HepG2 (cell line): Measurements from ENCODE around the gene ENO1. TPM values are rescaled to one million over a fixed set of nuclear protein-coding genes. Genes with fewer than 3 reads are reported as not detected.
A peak's percentile ranks its signal among the peaks of the same experiment; 100 is the strongest.

Experiments
- ARHGAP35 ChIP-seq: sonication (generic); formaldehyde crosslinking; IDR thresholded peaks from 2 replicates; pipeline ENCODE4 v1.9.0; 2022; ENCODE audit warnings: mild to moderate bottlenecking, inconsistent platforms, moderate library complexity, missing genetic modification reagents, borderline replicate concordance
- ATF7 ChIP-seq, 2 experiments: fragments of 450-650 bp in 1 of 2; sonication (generic) in 1 of 2; formaldehyde crosslinking in 1 of 2; IDR thresholded peaks; 2 replicates each; pipeline versions ENCODE4 v1.4.0 to v1.6.1; 2016 to 2020; ENCODE audit warnings: antibody characterized with exemption in 1 of 2, mild to moderate bottlenecking in 1 of 2, missing genetic modification reagents in 1 of 2
- MIXL1 ChIP-seq: IDR thresholded peaks from 2 replicates; pipeline ENCODE4 v1.6.1; 2016
- NR2F6 ChIP-seq, 2 experiments: IDR thresholded peaks; 2 replicates each; pipeline ENCODE4 v1.6.1; 2016; ENCODE audit warnings: antibody characterized with exemption in 1 of 2, mild to moderate bottlenecking in 1 of 2
- POLR2AphosphoS5 ChIP-seq: IDR thresholded peaks from 2 replicates; pipeline ENCODE4 v1.6.1; 2012; ENCODE audit warnings: low read depth, low read length
- RERE ChIP-seq: IDR thresholded peaks from 2 replicates; pipeline ENCODE4 v1.6.1; 2016; ENCODE audit warnings: low read depth, missing genetic modification reagents, missing compliant biosample characterization
- RFXAP ChIP-seq: sonication (generic); formaldehyde crosslinking; IDR thresholded peaks from 2 replicates; pipeline ENCODE4 v1.4.0; 2020; ENCODE audit warnings: missing genetic modification reagents, borderline replicate concordance
- SYNCRIP ChIP-seq: fragments of 200-400 bp; formaldehyde crosslinking; IDR thresholded peaks from 2 replicates; pipeline ENCODE4 v1.6.1; 2018; ENCODE audit warnings: mild to moderate bottlenecking, low read depth, low read length; ENCODE audit not compliant: insufficient read depth
- THYN1 ChIP-seq: sonication (generic); formaldehyde crosslinking; IDR thresholded peaks from 2 replicates; pipeline ENCODE4 v1.8.1; 2023; ENCODE audit warnings: low read depth, mild to moderate bottlenecking, moderate library complexity, missing genetic modification reagents, borderline replicate concordance
- ZBTB34 ChIP-seq: sonication (generic); formaldehyde crosslinking; IDR thresholded peaks from 2 replicates; pipeline ENCODE4 v1.8.0; 2022; ENCODE audit warnings: mild to moderate bottlenecking, missing genetic modification reagents
- ZBTB38 ChIP-seq: sonication (generic); formaldehyde crosslinking; IDR thresholded peaks from 2 replicates; pipeline ENCODE4 v1.5.1; 2020; ENCODE audit warnings: mild to moderate bottlenecking, missing genetic modification reagents
- ZBTB44 ChIP-seq: sonication (generic); formaldehyde crosslinking; IDR thresholded peaks from 2 replicates; pipeline ENCODE4 v1.4.0; 2020; ENCODE audit warnings: missing genetic modification reagents
- ZIK1 ChIP-seq: sonication (generic); formaldehyde crosslinking; IDR thresholded peaks from 2 replicates; pipeline ENCODE4 v1.5.0; 2020; ENCODE audit warnings: mild to moderate bottlenecking, low read depth, missing genetic modification reagents, borderline replicate concordance
- ZNF432 ChIP-seq: sonication (generic); formaldehyde crosslinking; IDR thresholded peaks from 2 replicates; pipeline ENCODE4 v1.5.0; 2020; ENCODE audit warnings: missing genetic modification reagents, mild to moderate bottlenecking, borderline replicate concordance
- ZNF460 ChIP-seq: sonication (generic); formaldehyde crosslinking; IDR thresholded peaks from 2 replicates; pipeline ENCODE4 v1.5.1; 2020; ENCODE audit warnings: missing genetic modification reagents, mild to moderate bottlenecking, borderline replicate concordance
- ZNF510 ChIP-seq: sonication (generic); formaldehyde crosslinking; IDR thresholded peaks from 2 replicates; pipeline ENCODE4 v1.4.0; 2020; ENCODE audit warnings: low read depth, mild to moderate bottlenecking, missing genetic modification reagents
- ZNF530 ChIP-seq: sonication (generic); formaldehyde crosslinking; IDR thresholded peaks from 2 replicates; pipeline ENCODE4 v1.5.0; 2020; ENCODE audit warnings: low read depth, mild to moderate bottlenecking, missing genetic modification reagents
- ZNF570 ChIP-seq: sonication (generic); formaldehyde crosslinking; IDR thresholded peaks from 2 replicates; pipeline ENCODE4 v1.4.0; 2020; ENCODE audit warnings: mild to moderate bottlenecking, missing genetic modification reagents, borderline replicate concordance
- ZNF670 ChIP-seq: sonication (generic); formaldehyde crosslinking; IDR thresholded peaks from 2 replicates; pipeline ENCODE4 v1.8.0; 2022; ENCODE audit warnings: mild to moderate bottlenecking, missing genetic modification reagents, borderline replicate concordance
- ZNF768 ChIP-seq: sonication (generic); formaldehyde crosslinking; IDR thresholded peaks from 2 replicates; pipeline ENCODE4 v1.4.0; 2020; ENCODE audit warnings: missing genetic modification reagents
- polyA plus RNA-seq, 8 experiments: library from polyadenylated mRNA; depleted of rRNA in 3 of 8; stranded (reverse) in 7 of 8; unstranded in 1 of 8; fragments of >200 nt; fragmentation: Illumina TruSeq in 4 of 8; extraction: Trizol in 4 of 8; gene quantifications; 2 replicates each; pipeline versions ENCODE4 v1.2.1 to v1.2.3, GENCODE V29; 2011 to 2016; ENCODE audit warnings: low read depth in 4 of 8, missing spikeins in 1 of 8, mixed read lengths in 1 of 8; ENCODE audit not compliant: insufficient read depth in 1 of 8
- total RNA-seq, 5 experiments: library from RNA; depleted of rRNA; stranded (reverse); fragments of >200 nt; fragmentation: Illumina TruSeq; extraction: Trizol; gene quantifications; 2 replicates each; pipeline ENCODE4 v1.2.3, GENCODE V29; 2016; ENCODE audit warnings: low read depth in 1 of 5

The ENO1 gene
- total and polyA plus RNA-seq, 2 of the 13 experiments (the other 11 are each of a cell fraction or from before 2014, with no cell fraction given), result 1,559 to 3,103 TPM

GRCh38 chr1:8878698-8879463 is 395 bp upstream of the ENO1 start (continued):
- TF ChIP-seq ZBTB44 (peak; percentile 80; the same call in 1 of the 2 replicates), RERE (0 out of 2 replicates have a peak, but pooled peaks have one; percentile 45), NR2F6 (IDR thresholded peaks at IDR 0.05) (no peak), NR2F6 (CRISPR knock-in tag; IDR thresholded peaks at IDR 0.05) (peak; percentile 49; the same call in 1 of the 2 replicates), ZIK1 (CRISPR knock-in tag) (peak; percentile 99), ZBTB38 (CRISPR knock-in tag) (peak; percentile 82; the same call in 1 of the 2 replicates), RFXAP (CRISPR knock-in tag) (peak; percentile 88), ZNF530 (CRISPR knock-in tag) (no peak), ZNF510 (CRISPR knock-in tag) (no peak), ZNF432 (CRISPR knock-in tag) (no peak), ARHGAP35 (CRISPR knock-in tag) (peak; percentile 75), ATF7 (IDR thresholded peaks at IDR 0.05) (no peak), ATF7 (CRISPR knock-in tag; IDR thresholded peaks at IDR 0.05) (no peak), THYN1 (CRISPR knock-in tag) (no peak; the same call in 1 of the 2 replicates), ZNF570 (no peak), ZBTB34 (CRISPR knock-in tag) (peak; percentile 64), POLR2AphosphoS5 (peak; percentile 59), ZNF768 (CRISPR knock-in tag) (peak; percentile 65; the same call in 1 of the 2 replicates), SYNCRIP (no peak), ZNF460 (CRISPR knock-in tag) (no peak; the same call in 1 of the 2 replicates), MIXL1 (peak; percentile 68), ZNF670 (CRISPR knock-in tag) (0 out of 2 replicates have a peak, but pooled peaks have one; percentile 70)
